H1 (cell line): ENCODE measurements around the gene SPG11. TPM values are rescaled to one million over a fixed set of nuclear protein-coding genes. Genes with fewer than 3 reads are reported as not detected.

Experiments
- CTCF ChIA-PET: fragments of 300-600 bp; sonication (Branson Sonifier 250); formaldehyde crosslinking; loops from one replicate; lab custom pipeline; 2021; ENCODE audit not compliant: partially characterized antibody; lab: Charles Lee
- POLR2A ChIA-PET: fragments of 300-600 bp; sonication (Branson Sonifier 250); formaldehyde crosslinking; loops from one replicate; lab custom pipeline; 2021; ENCODE audit warnings: inconsistent platforms; ENCODE audit not compliant: partially characterized antibody; lab: Charles Lee
- DNase-seq, 2 experiments: peaks; one replicate each; pipeline versions ENCODE4 v3.0.0 to v3.0.0-alpha.2; 2010 to 2022; ENCODE audit warnings: low spot score in 2 of 2, low read depth in 1 of 2, mixed read lengths in 1 of 2
- FAIRE-seq: peaks from 2 replicates; lab custom pipeline; 2011; peaks lifted over from hg19 to GRCh38; lab: Jason Lieb, UNC
- H2AFZ ChIP-seq: 2 replicates; pipeline ENCODE4 v1.8.1; 2012; ENCODE audit warnings: low read length, inconsistent platforms
- H2AK5ac ChIP-seq: 2 replicates; pipeline ENCODE4 v1.6.1; 2013; ENCODE audit warnings: low read depth, low read length
- H2BK120ac ChIP-seq: replicated peaks from 2 replicates; pipeline ENCODE3; 2013; ENCODE audit warnings: low read depth, low read length, inconsistent platforms
- H2BK12ac ChIP-seq: 2 replicates; pipeline ENCODE4 v1.6.1; 2013; ENCODE audit warnings: low read depth, low read length
- H2BK15ac ChIP-seq: 2 replicates; pipeline ENCODE4 v1.6.1; 2013; ENCODE audit warnings: low read length
- H2BK20ac ChIP-seq: 2 replicates; pipeline ENCODE4 v1.6.1; 2013; ENCODE audit warnings: low read length
- H2BK5ac ChIP-seq: 2 replicates; pipeline ENCODE4 v1.6.1; 2013; ENCODE audit warnings: low read depth, low read length
- H3K14ac ChIP-seq: 2 replicates; pipeline ENCODE4 v1.6.1; 2013; ENCODE audit warnings: inconsistent platforms; ENCODE audit not compliant: insufficient read length
- H3K18ac ChIP-seq: 2 replicates; pipeline ENCODE4 v1.6.1; 2013; ENCODE audit warnings: low read length; ENCODE audit errors: extremely low read depth
- H3K23ac ChIP-seq: 2 replicates; pipeline ENCODE4 v1.6.1; 2013; ENCODE audit warnings: inconsistent platforms; ENCODE audit not compliant: insufficient read length
- H3K23me2 ChIP-seq: 2 replicates; pipeline ENCODE4 v1.6.1; 2013; ENCODE audit warnings: low read depth, low read length
- H3K27ac ChIP-seq: 2 replicates; pipeline ENCODE4 v1.6.1; 2011; ENCODE audit warnings: low read depth, low read length, inconsistent platforms
- H3K27me3 ChIP-seq, 4 experiments: replicated peaks in 1 of 4; 1 replicate in 1 of 4; 2 replicates in 3 of 4; pipeline versions ENCODE4 v1.6.1 to v1.8.1; 2011 to 2013; ENCODE audit warnings: low read length in 3 of 4, mild to moderate bottlenecking in 3 of 4, inconsistent platforms in 2 of 4, mixed read lengths in 2 of 4, moderate library complexity in 1 of 4; ENCODE audit not compliant: control insufficient read depth in 3 of 4, insufficient read depth in 3 of 4; ENCODE audit errors: extremely low read depth in 1 of 4
- H3K36me3 ChIP-seq, 4 experiments: 2 replicates each; pipeline versions ENCODE4 v1.6.1 to v1.8.1; 2011 to 2013; ENCODE audit warnings: mild to moderate bottlenecking in 4 of 4, low read length in 3 of 4, moderate library complexity in 2 of 4, control low read depth in 1 of 4, inconsistent platforms in 1 of 4; ENCODE audit not compliant: insufficient read depth in 4 of 4, control insufficient read depth in 2 of 4
- H3K4ac ChIP-seq: replicated peaks from 2 replicates; pipeline ENCODE3; 2013; ENCODE audit warnings: low read length, low read depth, mixed read lengths, inconsistent platforms; ENCODE audit not compliant: insufficient read length
- H3K4me1 ChIP-seq, 4 experiments: replicated peaks in 1 of 4; 1 replicate in 1 of 4; 2 replicates in 3 of 4; pipeline versions ENCODE4 v1.6.1 to v1.8.1; 2011 to 2013; ENCODE audit warnings: low read length in 3 of 4, inconsistent platforms in 2 of 4, mixed read lengths in 1 of 4; ENCODE audit not compliant: insufficient read depth in 4 of 4, control insufficient read depth in 3 of 4
- H3K4me2 ChIP-seq, 2 experiments: 2 replicates each; pipeline versions ENCODE4 v1.6.1 to v1.8.1; 2011 to 2013; ENCODE audit warnings: low read depth in 2 of 2, low read length in 2 of 2, control low read depth in 1 of 2, inconsistent platforms in 1 of 2, mild to moderate bottlenecking in 1 of 2; ENCODE audit not compliant: insufficient read depth in 1 of 2
- H3K4me3 ChIP-seq, 4 experiments: fragments of 200-600, 300-600 bp in 1 of 4; sonication (generic), shearing (Covaris generic), sonication (Bioruptor Twin) in 1 of 4; 2 replicates each; pipeline versions ENCODE4 v1.5.1 to v1.8.1; 2011 to 2016; ENCODE audit warnings: low read length in 4 of 4, low read depth in 3 of 4, control low read depth in 2 of 4, inconsistent platforms in 2 of 4, mild to moderate bottlenecking in 2 of 4, mixed read lengths in 1 of 4, moderate library complexity in 1 of 4; ENCODE audit not compliant: insufficient read depth in 2 of 4; ENCODE audit errors: extremely low read depth in 1 of 4
- H3K56ac ChIP-seq: replicated peaks from 2 replicates; pipeline ENCODE3; 2013; ENCODE audit warnings: low read depth, mild to moderate bottlenecking, mixed read lengths, low read length, inconsistent platforms; ENCODE audit not compliant: insufficient read length
- H3K79me1 ChIP-seq: 2 replicates; pipeline ENCODE4 v1.6.1; 2013; ENCODE audit warnings: low read depth, low read length, control low read depth
- H3K79me2 ChIP-seq, 2 experiments: 2 replicates each; pipeline versions ENCODE4 v1.6.1 to v1.8.1; 2012 to 2013; ENCODE audit warnings: low read length in 2 of 2, mild to moderate bottlenecking in 2 of 2, inconsistent platforms in 1 of 2; ENCODE audit not compliant: insufficient read depth in 2 of 2, control insufficient read depth in 1 of 2
- H3K9ac ChIP-seq, 4 experiments: replicated peaks in 1 of 4; 1 replicate in 1 of 4; 2 replicates in 3 of 4; pipeline versions ENCODE4 v1.6.1 to v1.8.1; 2011 to 2013; ENCODE audit warnings: low read depth in 3 of 4, low read length in 3 of 4, control low read depth in 2 of 4, mild to moderate bottlenecking in 2 of 4, moderate library complexity in 2 of 4, inconsistent platforms in 1 of 4; ENCODE audit errors: extremely low read depth in 1 of 4
- H3K9me3 ChIP-seq, 2 experiments: 2 replicates each; pipeline versions ENCODE4 v1.6.1 to v1.8.1; 2012 to 2013; ENCODE audit warnings: mild to moderate bottlenecking in 2 of 2, moderate library complexity in 2 of 2, control low read depth in 1 of 2, inconsistent platforms in 1 of 2, low read depth in 1 of 2, low read length in 1 of 2, mixed read lengths in 1 of 2; ENCODE audit not compliant: insufficient read depth in 2 of 2
- H4K20me1 ChIP-seq, 2 experiments: replicated peaks in 1 of 2; 2 replicates each; pipeline versions ENCODE3 to v1.8.1; 2011 to 2013; ENCODE audit warnings: inconsistent platforms in 2 of 2, low read length in 2 of 2, mild to moderate bottlenecking in 1 of 2; ENCODE audit not compliant: insufficient read depth in 2 of 2, control insufficient read depth in 1 of 2
- H4K5ac ChIP-seq: 2 replicates; pipeline ENCODE4 v1.6.1; 2013; ENCODE audit warnings: low read length, low read depth, mixed read lengths, inconsistent platforms; ENCODE audit not compliant: insufficient read length
- H4K8ac ChIP-seq: 2 replicates; pipeline ENCODE4 v1.8.0; 2013; ENCODE audit warnings: mild to moderate bottlenecking, moderate library complexity, low read length, inconsistent platforms; ENCODE audit not compliant: insufficient read depth; ENCODE audit errors: extremely low read depth
- H4K91ac ChIP-seq: replicated peaks from 2 replicates; pipeline ENCODE3; 2013; ENCODE audit warnings: low read length, mixed read lengths, inconsistent platforms; ENCODE audit not compliant: insufficient read length
- RBBP5 ChIP-seq: IDR thresholded peaks from 2 replicates; pipeline ENCODE4 v1.7.1; 2012; ENCODE audit warnings: low read depth, mild to moderate bottlenecking, inconsistent platforms, low read length, moderate library complexity, borderline replicate concordance
- WGBS, 2 experiments: shearing (Covaris generic) in 1 of 2; methylation state at CpG; one replicate each; pipeline versions ENCODE4 v1.1.6 to v1.1.7; 2013 to 2015; ENCODE audit warnings: low lambda C conversion rate in 2 of 2, mixed read lengths in 2 of 2, inconsistent platforms in 1 of 2, low coverage in 1 of 2, missing lambda C conversion rate in 1 of 2; ENCODE audit not compliant: insufficient replicate concordance in 2 of 2, insufficient coverage in 1 of 2, insufficient read length in 1 of 2; ENCODE audit errors: extremely low coverage in 1 of 2, missing lambda C conversion rate in 1 of 2; 5-methylcytosine and 5-hydroxymethylcytosine counted together
- long read RNA-seq, 2 experiments: library from RNA in 1 of 2; library from capped mRNA in 1 of 2; stranded (forward); transcript quantifications; one replicate each; pipeline ENCODE4 v2.0.0, GENCODE V29; 2021; ENCODE audit warnings: inconsistent platforms in 1 of 2
- polyA minus RNA-seq, 3 experiments: library from RNA; depleted of rRNA, polyadenylated mRNA; stranded (reverse); fragments of >200 nt; gene quantifications; 1 replicate in 2 of 3; 2 replicates in 1 of 3; pipeline ENCODE4 v1.2.3, GENCODE V29; 2011
- polyA plus RNA-seq, 7 experiments: library from polyadenylated mRNA; depleted of rRNA in 3 of 7; stranded (reverse) in 5 of 7; unstranded in 2 of 7; fragments of >200 nt in 5 of 7; fragments of 200-250 nt in 2 of 7; gene quantifications; 1 replicate in 5 of 7; 2 replicates in 1 of 7; 4 replicates in 1 of 7; pipeline versions ENCODE4 v1.2.1 to v1.2.3, GENCODE V29; 2011 to 2013; ENCODE audit warnings: missing spikeins in 2 of 7, mixed read lengths in 2 of 7
- total RNA-seq: library from RNA; stranded (reverse); fragmentation: NEBNext Ultra II Directional; extraction: Animal tissue kit (Norgen Biotek cat#: 25700); gene quantifications from 2 replicates; pipeline ENCODE4 v1.2.1, GENCODE V29; 2021

The SPG11 gene, protein sequence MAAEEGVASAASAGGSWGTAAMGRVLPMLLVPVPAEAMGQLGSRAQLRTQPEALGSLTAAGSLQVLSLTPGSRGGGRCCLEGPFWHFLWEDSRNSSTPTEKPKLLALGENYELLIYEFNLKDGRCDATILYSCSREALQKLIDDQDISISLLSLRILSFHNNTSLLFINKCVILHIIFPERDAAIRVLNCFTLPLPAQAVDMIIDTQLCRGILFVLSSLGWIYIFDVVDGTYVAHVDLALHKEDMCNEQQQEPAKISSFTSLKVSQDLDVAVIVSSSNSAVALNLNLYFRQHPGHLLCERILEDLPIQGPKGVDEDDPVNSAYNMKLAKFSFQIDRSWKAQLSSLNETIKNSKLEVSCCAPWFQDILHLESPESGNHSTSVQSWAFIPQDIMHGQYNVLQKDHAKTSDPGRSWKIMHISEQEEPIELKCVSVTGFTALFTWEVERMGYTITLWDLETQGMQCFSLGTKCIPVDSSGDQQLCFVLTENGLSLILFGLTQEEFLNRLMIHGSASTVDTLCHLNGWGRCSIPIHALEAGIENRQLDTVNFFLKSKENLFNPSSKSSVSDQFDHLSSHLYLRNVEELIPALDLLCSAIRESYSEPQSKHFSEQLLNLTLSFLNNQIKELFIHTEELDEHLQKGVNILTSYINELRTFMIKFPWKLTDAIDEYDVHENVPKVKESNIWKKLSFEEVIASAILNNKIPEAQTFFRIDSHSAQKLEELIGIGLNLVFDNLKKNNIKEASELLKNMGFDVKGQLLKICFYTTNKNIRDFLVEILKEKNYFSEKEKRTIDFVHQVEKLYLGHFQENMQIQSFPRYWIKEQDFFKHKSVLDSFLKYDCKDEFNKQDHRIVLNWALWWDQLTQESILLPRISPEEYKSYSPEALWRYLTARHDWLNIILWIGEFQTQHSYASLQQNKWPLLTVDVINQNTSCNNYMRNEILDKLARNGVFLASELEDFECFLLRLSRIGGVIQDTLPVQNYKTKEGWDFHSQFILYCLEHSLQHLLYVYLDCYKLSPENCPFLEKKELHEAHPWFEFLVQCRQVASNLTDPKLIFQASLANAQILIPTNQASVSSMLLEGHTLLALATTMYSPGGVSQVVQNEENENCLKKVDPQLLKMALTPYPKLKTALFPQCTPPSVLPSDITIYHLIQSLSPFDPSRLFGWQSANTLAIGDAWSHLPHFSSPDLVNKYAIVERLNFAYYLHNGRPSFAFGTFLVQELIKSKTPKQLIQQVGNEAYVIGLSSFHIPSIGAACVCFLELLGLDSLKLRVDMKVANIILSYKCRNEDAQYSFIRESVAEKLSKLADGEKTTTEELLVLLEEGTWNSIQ (N-terminal part only)
- 32.5 and 37.1 TPM in 2 replicates for total RNA-seq
- polyA plus RNA-seq (2011; rRNA removed): 34.6 and 38.6 TPM in 2 replicates
- 49.2 TPM for polyA plus RNA-seq (2011; cell fraction: cytosol; rRNA removed)
- polyA plus RNA-seq (2011; cell fraction: nucleus; rRNA removed): 98.8 TPM
- polyA plus RNA-seq (2012, experiment 1 of 2): 31.3 to 43.0 TPM (median 37.6 TPM) in 4 replicates
- 2.4 TPM for polyA plus RNA-seq (2012, experiment 2 of 2)
- 12.8 TPM for polyA plus RNA-seq (2013, experiment 1 of 2)
- 9.7 TPM for polyA plus RNA-seq (2013, experiment 2 of 2)
- 104 and 127 TPM in 2 replicates for polyA minus RNA-seq (2011; rRNA and poly(A)+ RNA removed)
- 43.4 TPM for polyA minus RNA-seq (2011; cell fraction: cytosol; rRNA and poly(A)+ RNA removed)
- polyA minus RNA-seq (2011; cell fraction: nucleus; rRNA and poly(A)+ RNA removed): 89.8 TPM
- long read RNA-seq, experiment 1, partial matches to known transcripts: 4 of 7 reads
- long read RNA-seq, experiment 1, other reads (novel, unspliced or antisense): 3 of 7 reads
- long read RNA-seq, experiment 2: 0 reads

DNA sequence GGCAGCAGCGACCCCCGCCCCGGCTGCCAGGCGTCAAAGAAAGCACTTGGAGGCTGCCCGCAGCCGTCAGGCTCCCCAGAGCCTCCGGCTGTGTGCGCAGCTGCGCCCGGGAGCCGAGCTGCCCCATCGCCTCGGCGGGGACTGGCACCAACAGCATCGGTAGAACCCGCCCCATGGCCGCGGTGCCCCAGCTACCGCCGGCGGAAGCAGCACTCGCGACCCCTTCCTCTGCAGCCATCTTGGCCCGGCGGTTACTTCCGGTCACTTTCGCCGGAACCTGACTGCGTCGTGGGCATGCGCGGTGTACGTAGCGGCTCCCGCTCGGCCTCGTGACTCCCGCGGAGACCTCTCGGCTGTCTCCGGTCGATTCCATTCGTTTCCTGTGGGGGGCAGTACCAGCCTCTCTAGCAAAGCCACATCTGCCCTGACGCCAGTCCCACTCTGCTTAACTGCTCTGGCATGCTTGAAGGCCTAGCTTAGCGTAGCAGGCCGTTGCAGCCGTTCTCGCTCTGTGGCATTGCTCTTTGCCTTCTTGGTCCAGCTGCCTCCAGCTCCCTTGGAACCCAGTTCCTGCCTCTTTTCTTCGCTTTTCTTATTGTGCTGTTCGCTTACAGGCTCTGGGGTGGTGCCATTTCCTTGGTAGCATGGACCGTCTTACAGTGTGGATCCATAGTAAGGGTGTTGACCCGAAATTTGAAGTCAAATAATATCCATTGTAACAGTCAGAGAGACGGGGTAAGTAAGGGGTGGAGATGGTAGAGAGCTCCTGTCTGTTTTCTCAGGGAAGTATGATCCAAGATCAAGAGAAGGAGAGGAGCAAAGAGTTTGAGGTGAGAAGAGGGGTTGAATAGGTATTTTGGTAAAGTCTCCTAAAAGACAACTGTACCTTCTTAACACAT, at the start of gene SPG11:
Gene SPG11 (minus strand): TSS at position 253 of the 899 bp plus-strand sequence. CDS start 15 bp downstream, at position 238.
- H3K79me2 ChIP-seq: peaks cover 0 to 9% of the 10 kb centered on the region in 2 experiments; a peak in 2 of 4 replicates
- no peak within 1 kb of the TSS for H3K14ac ChIP-seq
- no peaks in the 10 kb centered on the region for H3K27me3 ChIP-seq
- H3K79me1 ChIP-seq: no peaks in the 10 kb centered on the region
- peak; percentile 98 to 99 for DNase-seq
- peaks cover 0 to 13% (median 6%) of the 10 kb centered on the region in 4 experiments; a peak in 5 of 8 replicates for H3K36me3 ChIP-seq
- WGBS, 2 experiments: 11% methylated on average over 53 of the region's 53 CpGs; no CpG with 5 or more reads in 1 of the 2 experiments
- H3K9me3 ChIP-seq: no peaks in the 10 kb centered on the region
- peak within 1 kb of the TSS; percentile 53 to 94 (median 88) for H3K4me3 ChIP-seq
- no peak within 1 kb of the TSS for H2BK20ac ChIP-seq
- peak within 1 kb of the TSS; percentile 76 for H4K91ac ChIP-seq
- peak within 1 kb of the TSS; percentile 96 for H3K4ac ChIP-seq
- H2BK120ac ChIP-seq: peak within 1 kb of the TSS; percentile 60
- no peaks in the 10 kb centered on the region for H4K20me1 ChIP-seq
- no peak within 1 kb of the TSS for H3K23ac ChIP-seq
- H4K8ac ChIP-seq: peak within 1 kb of the TSS; percentile 92
- peaks cover 2% of the 10 kb centered on the region for H3K23me2 ChIP-seq
- H2AFZ ChIP-seq: peak within 1 kb of the TSS; percentile 98
- peaks cover 0 to 1% (median 0%) of the 10 kb centered on the region in 4 experiments; a peak in 3 of 7 replicates for H3K4me1 ChIP-seq
- H2AK5ac ChIP-seq: no peak within 1 kb of the TSS
- CTCF ChIA-PET: interaction anchor here (0.7 to 6.5 kb wide), 30 partner anchors 10 to 145 kb away, joined by 3 to 87 read pairs (median 4); partner anchors contain the start of genes B2M, PATL2 and TRIM69
- peak within 1 kb of the TSS; percentile 67 for H2BK15ac ChIP-seq
- POLR2A ChIA-PET: interaction anchor here (0.8 to 3.0 kb wide), 15 partner anchors 10 to 127 kb away, joined by 3 to 20 read pairs (median 5); partner anchors contain the start of genes B2M, EIF3J and PATL2
- H4K5ac ChIP-seq: peak within 1 kb of the TSS; percentile 64
- H2BK5ac ChIP-seq: peak within 1 kb of the TSS; percentile 71; the same call in 1 of the 2 replicates
- H3K4me2 ChIP-seq: peak within 1 kb of the TSS; percentile 80 to 85
- H2BK12ac ChIP-seq: peak within 1 kb of the TSS; percentile 70
- peak; percentile 75 for FAIRE-seq
- H3K27ac ChIP-seq: peak within 1 kb of the TSS; percentile 82
- H3K18ac ChIP-seq: peak within 1 kb of the TSS; percentile 44
- peak within 1 kb of the TSS; percentile 43 to 85 (median 81) for H3K9ac ChIP-seq
- no peak within 1 kb of the TSS for H3K56ac ChIP-seq
- peak; percentile 93; the same call in 1 of the 2 replicates for TF ChIP-seq RBBP5
